ENCODE results near the gene MAPK10. TPM values are rescaled to one million over a fixed set of nuclear protein-coding genes. Genes with fewer than 3 reads are reported as not detected.

Gene MAPK10
- total RNA-seq, 1 experiment from 2014 or later: 2.0 TPM

Small RNAs within 50 kb of the gene (small RNA-seq; reads per million reads assigned to genes)
- not detected for gene RN7SKP96

Other genes starting within 250 kb of the MAPK10 start
- 7.9 and 12.0 TPM in 2 replicates for gene PTPN13, start 234.3 kb upstream of the MAPK10 start, total RNA-seq (2014; rRNA removed; shearing (Covaris generic))

Measured in HT1080 (cell line).